AG09319 (cell line): ENCODE data around the gene SERPINB10.

Experiments used
- DNase-seq: peaks from one replicate; pipeline ENCODE4 v3.0.0-alpha.2; 2010; ENCODE audit warnings: low read depth; ENCODE audit errors: extremely low read depth
- CTCF ChIP-seq: IDR thresholded peaks from 2 replicates; pipeline ENCODE4 v1.5.1; 2011; ENCODE audit warnings: low read depth, mild to moderate bottlenecking, inconsistent platforms, low read length, moderate library complexity

The SERPINB10 gene

GRCh38 chr18:63980896-63981460 is 73.2 kb downstream of the SERPINB10 start:
- no peak for TF ChIP-seq CTCF
- DNase-seq, result no peak

GRCh38 chr18:63981719-63982118 is 74.0 kb downstream of the SERPINB10 start:
- no peak for TF ChIP-seq CTCF
- no peak for DNase-seq

- DNase-seq, result no peak
- no peak for TF ChIP-seq CTCF
These were observed 74.6 kb downstream of the SERPINB10 start for GRCh38 chr18:63982361-63982760.
